ENCODE results near the gene DPP8.

DNA sequence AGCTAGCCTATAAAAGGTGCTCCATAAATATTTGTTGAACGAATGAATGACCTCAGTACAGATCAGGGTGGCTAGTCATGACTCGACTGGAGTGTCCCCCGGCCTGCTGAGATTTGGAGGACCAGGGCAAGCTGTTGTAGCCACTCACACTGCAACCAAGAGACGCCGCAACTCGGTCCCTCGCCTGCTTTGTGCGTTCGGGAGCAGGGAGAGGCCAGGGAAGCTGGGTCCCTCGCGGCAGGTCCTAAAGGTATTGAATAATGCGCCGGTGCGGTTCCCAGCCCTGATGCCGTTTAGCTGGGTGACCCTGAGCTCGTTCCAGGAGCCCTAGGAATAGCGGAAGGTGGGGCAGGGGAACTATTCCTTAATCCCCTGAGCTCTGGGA lies 96.5 kb downstream of the DPP8 start:
- TF ChIP-seq CTCF (IDR thresholded peaks at IDR 0.05; ENCODE audit: poor library complexity, severe bottlenecking), result no peak
- no peak for TF ChIP-seq EZH2 (IDR thresholded peaks at IDR 0.05; ENCODE audit: borderline replicate concordance, insufficient read depth, low read length, poor library complexity, severe bottlenecking)
- no peak for TF ChIP-seq TAF1 (IDR thresholded peaks at IDR 0.05; ENCODE audit: low read depth)
- no peak for TF ChIP-seq EP300 (conservative IDR thresholded peaks at IDR 0.05; ENCODE audit: poor library complexity, severe bottlenecking)
